Transverse colon (tissue), 4 donors: ENCODE data around the gene DCP1A.

Source experiments
- CTCF ChIP-seq, 5 experiments: fragments of 200-600 bp in 3 of 5; fragments of 450-650 bp in 2 of 5; sonication (generic) in 3 of 5; IDR thresholded peaks; 1 replicate in 2 of 5; 2 replicates in 3 of 5; pipeline ENCODE4 v1.5.1; 2016 to 2017; ENCODE audit warnings: antibody characterized with exemption in 5 of 5, inconsistent platforms in 3 of 5, mild to moderate bottlenecking in 2 of 5, moderate library complexity in 1 of 5
- EP300 ChIP-seq: sonication (generic); formaldehyde crosslinking; IDR thresholded peaks from one replicate; pipeline ENCODE4 v1.6.1; 2017; ENCODE audit warnings: antibody characterized with exemption, low read depth
- POLR2A ChIP-seq: fragments of 450-650 bp; IDR thresholded peaks from one replicate; pipeline ENCODE4 v1.6.1; 2016; ENCODE audit warnings: antibody characterized with exemption, mild to moderate bottlenecking, moderate library complexity
- POLR2AphosphoS5 ChIP-seq, 3 donors: sonication (generic); formaldehyde crosslinking; IDR thresholded peaks; one replicate each; pipeline ENCODE4 v1.6.1; 2016; ENCODE audit warnings: antibody characterized with exemption in 3 of 3

GRCh38 chr3:53328746-53329145 is 18.6 kb downstream of the DCP1A start:
- TF ChIP-seq CTCF (IDR thresholded peaks at IDR 0.05) = no peak
- no peak for TF ChIP-seq POLR2A
- TF ChIP-seq POLR2AphosphoS5 (IDR thresholded peaks at IDR 0.05) = no peak
- TF ChIP-seq EP300 = no peak
